ENCODE data around the gene RAB27B. TPM values are rescaled to one million over a fixed set of nuclear protein-coding genes. Genes with fewer than 3 reads are reported as not detected.
"Not testable (repeated sequence)": the region's sequence is repeated elsewhere in the genome, so short reads cannot be mapped to it uniquely, and the experiment has no call there.

RAB27B gene
- polyA plus RNA-seq, 2 donors: 5.7 to 8.6 TPM

- Histone ChIP-seq H3K4me1 (ENCODE audit: control insufficient read depth in 2 of 2, insufficient read depth in 2 of 2, low read length in 1 of 2) (no peaks in the 10 kb centered on the region), H3K9me3 (ENCODE audit: control insufficient read depth in 2 of 2, insufficient read depth in 1 of 2, low read depth in 1 of 2, low read length in 1 of 2) (no peaks in the 10 kb centered on the region), H3K27me3 (ENCODE audit: control insufficient read depth in 1 of 2, insufficient read depth in 2 of 2, low read length in 2 of 2) (no peaks in the 10 kb centered on the region), H3K27ac (ENCODE audit: low read depth in 2 of 2, low read length in 1 of 2) (peak overlapping the region in 1 of 2 donors; percentile 85), H3K36me3 (ENCODE audit: control insufficient read depth in 2 of 2, insufficient read depth in 2 of 2, low read length in 1 of 2) (no peaks in the 10 kb centered on the region), H3K4me3 (ENCODE audit: low read depth in 1 of 2, low read length in 2 of 2) (peak overlapping the region in 1 of 2 donors; percentile 47)
- 59 to 68% methylated on average over 1 of the region's 1 CpG for WGBS, 2 donors
Observed at GRCh38 chr18:54830260-54830659, 2.0 kb downstream of the RAB27B start.

GRCh38 chr18:54830866-54831265 is 2.6 kb downstream of the RAB27B start:
- H3K9me3 ChIP-seq (ENCODE audit: control insufficient read depth in 2 of 2, insufficient read depth in 1 of 2, low read depth in 1 of 2, low read length in 1 of 2): no peaks in the 10 kb centered on the region
- H3K27me3 ChIP-seq (ENCODE audit: control insufficient read depth in 1 of 2, insufficient read depth in 2 of 2, low read length in 2 of 2): no peaks in the 10 kb centered on the region
- WGBS, 2 donors: 74 to 84% methylated on average over 2 of the region's 2 CpGs
- peak overlapping the region; percentile 62 to 85 for H3K27ac ChIP-seq (ENCODE audit: low read depth in 2 of 2, low read length in 1 of 2)
- H3K4me3 ChIP-seq (ENCODE audit: low read depth in 1 of 2, low read length in 2 of 2): peak overlapping the region in 1 of 2 donors; percentile 26
- H3K36me3 ChIP-seq (ENCODE audit: control insufficient read depth in 2 of 2, insufficient read depth in 2 of 2, low read length in 1 of 2): no peaks in the 10 kb centered on the region
- H3K4me1 ChIP-seq (ENCODE audit: control insufficient read depth in 2 of 2, insufficient read depth in 2 of 2, low read length in 1 of 2): no peaks in the 10 kb centered on the region

- H3K36me3 ChIP-seq (ENCODE audit: control insufficient read depth in 2 of 2, insufficient read depth in 2 of 2, low read length in 1 of 2): no peaks in the 10 kb centered on the region
- H3K4me3 ChIP-seq (ENCODE audit: low read depth in 1 of 2, low read length in 2 of 2): no peak overlapping the region
- no peaks in the 10 kb centered on the region for H3K4me1 ChIP-seq (ENCODE audit: control insufficient read depth in 2 of 2, insufficient read depth in 2 of 2, low read length in 1 of 2)
- WGBS, 2 donors: 69 to 79% methylated on average over 2 of the region's 2 CpGs
- no peak overlapping the region for H3K27ac ChIP-seq (ENCODE audit: low read depth in 2 of 2, low read length in 1 of 2)
- H3K9me3 ChIP-seq (ENCODE audit: control insufficient read depth in 2 of 2, insufficient read depth in 1 of 2, low read depth in 1 of 2, low read length in 1 of 2): no peaks in the 10 kb centered on the region
- H3K27me3 ChIP-seq (ENCODE audit: control insufficient read depth in 1 of 2, insufficient read depth in 2 of 2, low read length in 2 of 2): no peaks in the 10 kb centered on the region
Observed at GRCh38 chr18:54835944-54836343, 7.7 kb downstream of the RAB27B start.

- 81 to 84% methylated on average over 2 of the region's 2 CpGs for WGBS, 2 donors
- H3K4me3 ChIP-seq (ENCODE audit: low read depth in 1 of 2, low read length in 2 of 2): no peak overlapping the region
- no peaks in the 10 kb centered on the region for H3K4me1 ChIP-seq (ENCODE audit: control insufficient read depth in 2 of 2, insufficient read depth in 2 of 2, low read length in 1 of 2)
- no peaks in the 10 kb centered on the region for H3K36me3 ChIP-seq (ENCODE audit: control insufficient read depth in 2 of 2, insufficient read depth in 2 of 2, low read length in 1 of 2)
- H3K27ac ChIP-seq (ENCODE audit: low read depth in 2 of 2, low read length in 1 of 2): no peak overlapping the region
- no peaks in the 10 kb centered on the region for H3K27me3 ChIP-seq (ENCODE audit: control insufficient read depth in 1 of 2, insufficient read depth in 2 of 2, low read length in 2 of 2)
- no peaks in the 10 kb centered on the region for H3K9me3 ChIP-seq (ENCODE audit: control insufficient read depth in 2 of 2, insufficient read depth in 1 of 2, low read depth in 1 of 2, low read length in 1 of 2)
Observed at GRCh38 chr18:54843314-54843713, 15.0 kb downstream of the RAB27B start.

- 33 to 48% methylated on average over 2 of the region's 2 CpGs for WGBS, 2 donors
- H3K4me3 ChIP-seq (ENCODE audit: low read depth in 1 of 2, low read length in 2 of 2): no peak overlapping the region
- no peaks in the 10 kb centered on the region for H3K4me1 ChIP-seq (ENCODE audit: control insufficient read depth in 2 of 2, insufficient read depth in 2 of 2, low read length in 1 of 2)
- H3K9me3 ChIP-seq (ENCODE audit: control insufficient read depth in 2 of 2, insufficient read depth in 1 of 2, low read depth in 1 of 2, low read length in 1 of 2): no peaks in the 10 kb centered on the region
- H3K36me3 ChIP-seq (ENCODE audit: control insufficient read depth in 2 of 2, insufficient read depth in 2 of 2, low read length in 1 of 2): no peaks in the 10 kb centered on the region
- H3K27ac ChIP-seq (ENCODE audit: low read depth in 2 of 2, low read length in 1 of 2): no peak overlapping the region
- no peaks in the 10 kb centered on the region for H3K27me3 ChIP-seq (ENCODE audit: control insufficient read depth in 1 of 2, insufficient read depth in 2 of 2, low read length in 2 of 2)
Observed at GRCh38 chr18:54845787-54846186, 17.5 kb downstream of the RAB27B start.

GRCh38 chr18:54848121-54848520 is 19.8 kb downstream of the RAB27B start:
- H3K4me1 ChIP-seq (ENCODE audit: control insufficient read depth in 2 of 2, insufficient read depth in 2 of 2, low read length in 1 of 2): no peaks in the 10 kb centered on the region
- H3K9me3 ChIP-seq (ENCODE audit: control insufficient read depth in 2 of 2, insufficient read depth in 1 of 2, low read depth in 1 of 2, low read length in 1 of 2): no peaks in the 10 kb centered on the region
- H3K4me3 ChIP-seq (ENCODE audit: low read depth in 1 of 2, low read length in 2 of 2): no peak overlapping the region
- no peaks in the 10 kb centered on the region for H3K36me3 ChIP-seq (ENCODE audit: control insufficient read depth in 2 of 2, insufficient read depth in 2 of 2, low read length in 1 of 2)
- H3K27me3 ChIP-seq (ENCODE audit: control insufficient read depth in 1 of 2, insufficient read depth in 2 of 2, low read length in 2 of 2): no peaks in the 10 kb centered on the region
- 91 to 93% methylated on average over 1 of the region's 1 CpG for WGBS, 2 donors
- H3K27ac ChIP-seq (ENCODE audit: low read depth in 2 of 2, low read length in 1 of 2): no peak overlapping the region

GRCh38 chr18:54849683-54850082 is 21.4 kb downstream of the RAB27B start:
- H3K36me3 ChIP-seq (ENCODE audit: control insufficient read depth in 2 of 2, insufficient read depth in 2 of 2, low read length in 1 of 2): no peaks in the 10 kb centered on the region
- no peak overlapping the region for H3K4me3 ChIP-seq (ENCODE audit: low read depth in 1 of 2, low read length in 2 of 2)
- no peaks in the 10 kb centered on the region for H3K27me3 ChIP-seq (ENCODE audit: control insufficient read depth in 1 of 2, insufficient read depth in 2 of 2, low read length in 2 of 2)
- WGBS, 2 donors: 55 to 62% methylated on average over 2 of the region's 2 CpGs
- no peaks in the 10 kb centered on the region for H3K9me3 ChIP-seq (ENCODE audit: control insufficient read depth in 2 of 2, insufficient read depth in 1 of 2, low read depth in 1 of 2, low read length in 1 of 2)
- no peaks in the 10 kb centered on the region for H3K4me1 ChIP-seq (ENCODE audit: control insufficient read depth in 2 of 2, insufficient read depth in 2 of 2, low read length in 1 of 2)
- no peak overlapping the region for H3K27ac ChIP-seq (ENCODE audit: low read depth in 2 of 2, low read length in 1 of 2)

- Histone ChIP-seq H3K4me3 (ENCODE audit: low read depth in 1 of 2, low read length in 2 of 2) (no peak overlapping the region), H3K27ac (ENCODE audit: low read depth in 2 of 2, low read length in 1 of 2) (no peak overlapping the region), H3K27me3 (ENCODE audit: control insufficient read depth in 1 of 2, insufficient read depth in 2 of 2, low read length in 2 of 2) (no peaks in the 10 kb centered on the region), H3K36me3 (ENCODE audit: control insufficient read depth in 2 of 2, insufficient read depth in 2 of 2, low read length in 1 of 2) (no peaks in the 10 kb centered on the region), H3K9me3 (ENCODE audit: control insufficient read depth in 2 of 2, insufficient read depth in 1 of 2, low read depth in 1 of 2, low read length in 1 of 2) (no peaks in the 10 kb centered on the region), H3K4me1 (ENCODE audit: control insufficient read depth in 2 of 2, insufficient read depth in 2 of 2, low read length in 1 of 2) (no peaks in the 10 kb centered on the region)
- 95 to 97% methylated on average over 3 of the region's 3 CpGs for WGBS, 2 donors
Observed at GRCh38 chr18:54850598-54850997, 22.3 kb downstream of the RAB27B start.

GRCh38 chr18:54852780-54853675 is 24.8 kb downstream of the RAB27B start:
- WGBS, 2 donors: 54 to 57% methylated on average over 6 of the region's 6 CpGs
- Histone ChIP-seq H3K9me3 (ENCODE audit: control insufficient read depth in 2 of 2, insufficient read depth in 1 of 2, low read depth in 1 of 2, low read length in 1 of 2) (no peaks in the 10 kb centered on the region), H3K4me3 (ENCODE audit: low read depth in 1 of 2, low read length in 2 of 2) (no peak overlapping the region), H3K4me1 (ENCODE audit: control insufficient read depth in 2 of 2, insufficient read depth in 2 of 2, low read length in 1 of 2) (no peaks in the 10 kb centered on the region), H3K27ac (ENCODE audit: low read depth in 2 of 2, low read length in 1 of 2) (no peak overlapping the region), H3K27me3 (ENCODE audit: control insufficient read depth in 1 of 2, insufficient read depth in 2 of 2, low read length in 2 of 2) (no peaks in the 10 kb centered on the region), H3K36me3 (ENCODE audit: control insufficient read depth in 2 of 2, insufficient read depth in 2 of 2, low read length in 1 of 2) (no peaks in the 10 kb centered on the region)

- not testable (repeated sequence) for H3K27me3 ChIP-seq (ENCODE audit: control insufficient read depth in 1 of 2, insufficient read depth in 2 of 2, low read length in 2 of 2); H3K27ac ChIP-seq (ENCODE audit: low read depth in 2 of 2, low read length in 1 of 2); H3K4me3 ChIP-seq (ENCODE audit: low read depth in 1 of 2, low read length in 2 of 2); H3K9me3 ChIP-seq (ENCODE audit: control insufficient read depth in 2 of 2, insufficient read depth in 1 of 2, low read depth in 1 of 2, low read length in 1 of 2); H3K36me3 ChIP-seq (ENCODE audit: control insufficient read depth in 2 of 2, insufficient read depth in 2 of 2, low read length in 1 of 2); H3K4me1 ChIP-seq (ENCODE audit: control insufficient read depth in 2 of 2, insufficient read depth in 2 of 2, low read length in 1 of 2)
- 85 to 91% methylated on average over 3 of the region's 3 CpGs for WGBS, 2 donors
Observed at GRCh38 chr18:54855050-54855449, 26.8 kb downstream of the RAB27B start.
